ENCODE data around the gene SLC16A10.

DNA sequence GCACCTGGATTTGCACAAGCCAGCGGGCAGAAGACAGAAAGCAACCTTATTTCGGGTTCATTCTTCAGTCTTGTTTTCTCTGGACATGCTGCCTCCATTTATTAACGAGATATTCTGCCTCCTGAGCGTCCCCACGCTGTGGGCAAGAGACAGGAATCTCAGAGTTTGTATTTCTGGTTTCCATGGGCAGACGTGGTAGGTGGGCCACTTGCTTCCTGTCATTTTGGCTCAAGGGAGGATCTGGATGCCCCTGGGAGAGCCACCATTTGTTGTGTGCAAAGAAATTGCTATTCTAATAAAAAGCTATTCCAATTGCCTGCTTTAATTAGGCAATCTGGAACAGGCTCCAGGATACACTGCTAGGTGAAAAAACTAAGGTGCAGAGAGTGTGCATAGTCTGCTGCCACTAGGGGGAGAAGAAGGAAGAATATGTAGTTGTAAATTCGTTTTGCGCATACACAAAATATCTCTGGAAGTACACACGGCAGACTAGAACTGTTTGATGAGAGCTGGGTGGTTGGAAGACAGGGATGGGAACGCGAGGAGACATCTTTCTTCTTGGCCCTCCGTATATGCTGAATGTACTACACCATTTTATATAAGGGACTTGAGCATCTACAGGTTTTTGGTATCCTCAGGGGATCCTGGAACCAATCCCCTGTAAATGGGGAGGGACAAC, 30.1 kb upstream of the SLC16A10 start:
- TF ChIP-seq, protein P1, sequence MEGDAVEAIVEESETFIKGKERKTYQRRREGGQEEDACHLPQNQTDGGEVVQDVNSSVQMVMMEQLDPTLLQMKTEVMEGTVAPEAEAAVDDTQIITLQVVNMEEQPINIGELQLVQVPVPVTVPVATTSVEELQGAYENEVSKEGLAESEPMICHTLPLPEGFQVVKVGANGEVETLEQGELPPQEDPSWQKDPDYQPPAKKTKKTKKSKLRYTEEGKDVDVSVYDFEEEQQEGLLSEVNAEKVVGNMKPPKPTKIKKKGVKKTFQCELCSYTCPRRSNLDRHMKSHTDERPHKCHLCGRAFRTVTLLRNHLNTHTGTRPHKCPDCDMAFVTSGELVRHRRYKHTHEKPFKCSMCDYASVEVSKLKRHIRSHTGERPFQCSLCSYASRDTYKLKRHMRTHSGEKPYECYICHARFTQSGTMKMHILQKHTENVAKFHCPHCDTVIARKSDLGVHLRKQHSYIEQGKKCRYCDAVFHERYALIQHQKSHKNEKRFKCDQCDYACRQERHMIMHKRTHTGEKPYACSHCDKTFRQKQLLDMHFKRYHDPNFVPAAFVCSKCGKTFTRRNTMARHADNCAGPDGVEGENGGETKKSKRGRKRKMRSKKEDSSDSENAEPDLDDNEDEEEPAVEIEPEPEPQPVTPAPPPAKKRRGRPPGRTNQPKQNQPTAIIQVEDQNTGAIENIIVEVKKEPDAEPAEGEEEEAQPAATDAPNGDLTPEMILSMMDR (IDR thresholded peaks at IDR 0.05), result peak; percentile 53 to 70 (median 63)
- no peak for TF ChIP-seq POLR2A (IDR thresholded peaks at IDR 0.05)
